ENCODE measurements around the gene SRP14.

- TF ChIP-seq, protein P1, sequence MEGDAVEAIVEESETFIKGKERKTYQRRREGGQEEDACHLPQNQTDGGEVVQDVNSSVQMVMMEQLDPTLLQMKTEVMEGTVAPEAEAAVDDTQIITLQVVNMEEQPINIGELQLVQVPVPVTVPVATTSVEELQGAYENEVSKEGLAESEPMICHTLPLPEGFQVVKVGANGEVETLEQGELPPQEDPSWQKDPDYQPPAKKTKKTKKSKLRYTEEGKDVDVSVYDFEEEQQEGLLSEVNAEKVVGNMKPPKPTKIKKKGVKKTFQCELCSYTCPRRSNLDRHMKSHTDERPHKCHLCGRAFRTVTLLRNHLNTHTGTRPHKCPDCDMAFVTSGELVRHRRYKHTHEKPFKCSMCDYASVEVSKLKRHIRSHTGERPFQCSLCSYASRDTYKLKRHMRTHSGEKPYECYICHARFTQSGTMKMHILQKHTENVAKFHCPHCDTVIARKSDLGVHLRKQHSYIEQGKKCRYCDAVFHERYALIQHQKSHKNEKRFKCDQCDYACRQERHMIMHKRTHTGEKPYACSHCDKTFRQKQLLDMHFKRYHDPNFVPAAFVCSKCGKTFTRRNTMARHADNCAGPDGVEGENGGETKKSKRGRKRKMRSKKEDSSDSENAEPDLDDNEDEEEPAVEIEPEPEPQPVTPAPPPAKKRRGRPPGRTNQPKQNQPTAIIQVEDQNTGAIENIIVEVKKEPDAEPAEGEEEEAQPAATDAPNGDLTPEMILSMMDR (IDR thresholded peaks at IDR 0.05): no peak
- TF ChIP-seq POLR2A (IDR thresholded peaks at IDR 0.05): no peak
Measured at GRCh38 chr15:40082195-40082883, 43.4 kb upstream of the SRP14 start.

Data from heart left ventricle (tissue), 13 donors.